A673 (cell line): ENCODE results near the gene TSPEAR. TPM values are rescaled to one million over a fixed set of nuclear protein-coding genes. Genes with fewer than 3 reads are reported as not detected.
"Not testable (repeated sequence)": the region's sequence is repeated elsewhere in the genome, so short reads cannot be mapped to it uniquely, and the experiment has no call there.

Source experiments
- BruUV-seq: library from RNA; stranded (reverse); fragments of 400-500 nt; replicated peaks from 2 replicates; lab custom pipeline; 2021; lab: Mats Ljungman, UMichigan
- CTCF ChIA-PET: fragments of 300-600 bp; sonication (Branson Sonifier 250); formaldehyde crosslinking; loops from one replicate; lab custom pipeline; 2022; ENCODE audit warnings: antibody characterized with exemption; lab: Charles Lee
- POLR2A ChIA-PET: fragments of 300-600 bp; sonication (Branson Sonifier 250); formaldehyde crosslinking; loops from one replicate; lab custom pipeline; 2022; ENCODE audit warnings: antibody characterized with exemption; ENCODE audit not compliant: low non-redundant PET; lab: Charles Lee
- DNase-seq: peaks from one replicate; pipeline ENCODE4 v3.0.0-alpha.2; 2015; ENCODE audit warnings: low spot score
- H3K27ac ChIP-seq: fragments of 200-600 bp; sonication (generic); 2 replicates; pipeline ENCODE4 v1.5.1; 2016; ENCODE audit warnings: mixed run types, low read depth, mild to moderate bottlenecking, mixed read lengths, antibody characterized with exemption, low read length; ENCODE audit not compliant: poor library complexity, severe bottlenecking
- H3K27me3 ChIP-seq: fragments of 200-600 bp; sonication (generic); replicated peaks from 2 replicates; pipeline ENCODE4 v1.6.1; 2017; ENCODE audit warnings: mixed run types, low read depth, mild to moderate bottlenecking, mixed read lengths, antibody characterized with exemption, low read length; ENCODE audit not compliant: insufficient read depth, poor library complexity
- H3K36me3 ChIP-seq: fragments of 200-600 bp; sonication (generic); 2 replicates; pipeline ENCODE4 v1.6.1; 2016; ENCODE audit warnings: mixed run types, mild to moderate bottlenecking, mixed read lengths, antibody characterized with exemption, low read length; ENCODE audit not compliant: insufficient read depth, poor library complexity, severe bottlenecking
- H3K4me1 ChIP-seq: fragments of 200-600 bp; sonication (generic); 2 replicates; pipeline ENCODE4 v1.6.1; 2017; ENCODE audit warnings: mixed run types, mild to moderate bottlenecking, mixed read lengths, antibody characterized with exemption, low read length; ENCODE audit not compliant: insufficient read depth, poor library complexity, severe bottlenecking
- H3K4me3 ChIP-seq: fragments of 200-600 bp; sonication (generic); 2 replicates; pipeline ENCODE4 v1.5.1; 2016; ENCODE audit warnings: low read depth, mixed run types, mild to moderate bottlenecking, mixed read lengths, low read length; ENCODE audit not compliant: poor library complexity, severe bottlenecking
- H3K9me3 ChIP-seq: fragments of 200-600 bp; sonication (generic); 2 replicates; pipeline ENCODE4 v1.6.1; 2016; ENCODE audit warnings: mixed run types, low read depth, mild to moderate bottlenecking, mixed read lengths, antibody characterized with exemption, low read length; ENCODE audit not compliant: poor library complexity, severe bottlenecking
- EZH2 ChIP-seq: fragments of 200-600 bp; sonication (generic); IDR thresholded peaks from 2 replicates; pipeline ENCODE4 v1.6.1; 2017; ENCODE audit warnings: borderline replicate concordance, low read depth, mild to moderate bottlenecking, mixed read lengths, antibody characterized with exemption, low read length; ENCODE audit not compliant: poor library complexity, severe bottlenecking
- intact Hi-C: fragments of 100-400 bp; cut with micrococcal nuclease; formaldehyde crosslinking; loops from one replicate; pipeline ENCODE4 v1.10.0; 2022; ENCODE audit not compliant: unreplicated experiment
- total RNA-seq: library from RNA; stranded (reverse); gene quantifications from 2 replicates; pipeline ENCODE4 v1.2.3, GENCODE V29; 2021
- TF ChIP-seq, protein P1 (sequence below): fragments of 300-800, 200-600 bp; sonication (generic); conservative IDR thresholded peaks from 2 replicates; pipeline ENCODE4 v1.5.1; 2017; ENCODE audit warnings: low read depth, mild to moderate bottlenecking, antibody characterized with exemption, low read length, moderate library complexity, mixed read lengths

TSPEAR gene
- total RNA-seq, 1 experiment from 2014 or later, result 8.3 TPM

DNA sequence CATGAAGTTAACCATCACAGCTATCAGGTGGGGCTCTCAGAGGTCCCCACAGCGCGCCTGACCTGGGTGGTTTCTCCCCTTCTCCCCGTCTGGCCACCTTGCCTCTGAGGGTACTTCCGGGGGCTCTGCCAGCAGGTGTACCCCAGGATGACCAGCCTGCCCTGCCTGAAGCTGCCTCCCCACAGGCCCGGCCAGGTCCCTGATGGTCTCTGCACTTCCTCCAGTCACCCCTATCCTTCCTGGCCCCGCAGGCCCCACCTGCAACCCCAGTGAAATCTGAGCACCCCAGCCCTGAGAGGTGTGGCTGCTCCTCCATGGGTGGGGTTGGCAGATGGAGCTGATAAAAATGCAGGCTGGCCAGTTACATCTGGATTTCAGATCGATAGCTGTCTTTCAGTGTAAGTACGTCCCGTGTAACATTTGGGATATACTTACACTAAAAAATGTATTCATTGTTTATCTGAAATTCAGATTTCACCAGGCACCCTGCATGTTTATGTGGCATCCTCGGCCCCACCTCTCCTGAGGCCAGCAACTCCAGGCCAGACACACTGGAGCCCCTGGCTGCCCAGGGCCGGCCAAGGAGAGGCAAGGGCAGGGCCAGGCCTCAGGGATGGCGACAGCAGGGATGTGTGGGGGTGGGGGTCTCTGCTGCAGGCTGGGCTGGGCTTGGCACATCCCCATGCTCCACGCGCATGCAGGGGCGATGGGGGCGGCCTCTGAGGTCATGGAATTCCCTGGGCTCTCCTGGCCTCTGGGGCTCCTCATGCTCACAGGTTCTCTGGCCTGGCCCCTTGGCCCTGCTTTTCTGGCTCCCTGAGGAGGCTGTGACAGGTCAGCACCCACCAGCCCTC is 230.9 kb downstream of the TSPEAR start:
- H3K9me3 ChIP-seq, result no peaks in the 10 kb centered on the region
- H3K27ac ChIP-seq, result no peak overlapping the region
- H3K36me3 ChIP-seq, result no peaks in the 10 kb centered on the region
- no peaks in the 10 kb centered on the region for H3K4me1 ChIP-seq
- DNase-seq, result no peak
- no peaks in the 10 kb centered on the region for H3K27me3 ChIP-seq
- intact Hi-C loops, result no loop called here
- BruUV-seq, result no TSS peak
- ChIA-PET CTCF (interaction anchor here (0.5 to 0.8 kb wide), 2 partner anchors 16 to 662 kb away, joined by 4 to 13 read pairs; no protein-coding TSS in a partner anchor), POLR2A (no interaction called here)
- no peak overlapping the region for H3K4me3 ChIP-seq
- TF ChIP-seq EZH2, result no peak

DNA sequence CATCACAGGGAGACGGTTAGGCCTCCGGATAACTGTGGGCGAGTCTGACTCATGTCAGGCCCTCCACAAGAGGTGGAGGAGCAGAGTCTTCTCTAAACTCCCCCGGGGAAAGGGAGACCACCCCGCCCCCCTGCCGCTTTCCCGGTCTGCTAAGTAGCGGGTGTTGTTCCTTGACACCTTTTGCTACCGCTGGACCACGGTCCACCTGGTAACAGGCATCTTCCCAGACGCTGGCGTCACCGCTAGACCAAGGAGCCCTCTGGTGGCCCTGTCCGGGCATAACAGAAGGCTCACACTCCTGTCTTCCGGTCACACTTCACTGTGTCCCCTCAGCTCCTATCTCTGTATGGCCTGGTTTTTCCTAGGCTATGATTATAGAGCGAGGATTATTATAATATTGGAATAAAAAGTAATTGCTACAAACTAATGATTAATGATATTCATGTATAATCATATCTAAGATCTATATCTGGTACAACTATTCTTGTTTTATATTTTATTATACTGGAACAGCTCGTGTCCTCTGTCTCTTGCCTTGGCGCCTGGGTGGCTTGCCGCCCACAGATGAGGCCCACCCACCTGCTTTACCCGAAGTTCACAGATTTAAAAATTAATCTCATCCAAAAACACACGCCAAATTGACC is 231.7 kb downstream of the TSPEAR start:
- intact Hi-C loops, DNase-seq, H3K36me3 ChIP-seq, H3K27me3 ChIP-seq, POLR2A ChIA-PET, H3K9me3 ChIP-seq, H3K4me1 ChIP-seq, H3K27ac ChIP-seq, BruUV-seq, H3K4me3 ChIP-seq: not testable (repeated sequence)
- TF ChIP-seq, protein P1, sequence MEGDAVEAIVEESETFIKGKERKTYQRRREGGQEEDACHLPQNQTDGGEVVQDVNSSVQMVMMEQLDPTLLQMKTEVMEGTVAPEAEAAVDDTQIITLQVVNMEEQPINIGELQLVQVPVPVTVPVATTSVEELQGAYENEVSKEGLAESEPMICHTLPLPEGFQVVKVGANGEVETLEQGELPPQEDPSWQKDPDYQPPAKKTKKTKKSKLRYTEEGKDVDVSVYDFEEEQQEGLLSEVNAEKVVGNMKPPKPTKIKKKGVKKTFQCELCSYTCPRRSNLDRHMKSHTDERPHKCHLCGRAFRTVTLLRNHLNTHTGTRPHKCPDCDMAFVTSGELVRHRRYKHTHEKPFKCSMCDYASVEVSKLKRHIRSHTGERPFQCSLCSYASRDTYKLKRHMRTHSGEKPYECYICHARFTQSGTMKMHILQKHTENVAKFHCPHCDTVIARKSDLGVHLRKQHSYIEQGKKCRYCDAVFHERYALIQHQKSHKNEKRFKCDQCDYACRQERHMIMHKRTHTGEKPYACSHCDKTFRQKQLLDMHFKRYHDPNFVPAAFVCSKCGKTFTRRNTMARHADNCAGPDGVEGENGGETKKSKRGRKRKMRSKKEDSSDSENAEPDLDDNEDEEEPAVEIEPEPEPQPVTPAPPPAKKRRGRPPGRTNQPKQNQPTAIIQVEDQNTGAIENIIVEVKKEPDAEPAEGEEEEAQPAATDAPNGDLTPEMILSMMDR, result peak; percentile 53
- CTCF ChIA-PET, result interaction anchor here (0.5 to 0.8 kb wide), 2 partner anchors 16 to 662 kb away, joined by 4 to 13 read pairs; no protein-coding TSS in a partner anchor

DNA sequence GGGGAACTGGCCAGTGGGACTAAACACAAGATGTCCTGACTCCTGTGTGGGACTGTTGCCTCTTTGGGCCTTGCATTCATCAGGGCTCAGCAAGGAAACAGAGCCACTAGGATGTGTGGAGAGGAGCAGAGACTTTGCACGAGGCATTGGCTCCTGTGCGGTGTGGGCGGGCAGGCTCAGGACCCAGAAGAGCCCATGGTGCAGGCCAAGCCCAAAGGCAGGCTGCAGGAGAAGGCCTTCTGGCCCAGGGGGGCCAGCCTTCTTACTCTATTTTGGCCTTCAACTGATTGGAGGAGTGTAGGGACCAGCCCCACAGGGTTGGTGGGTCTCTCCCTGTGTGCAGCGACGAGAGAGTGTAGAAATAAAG is 232.6 kb downstream of the TSPEAR start:
- H3K27ac ChIP-seq, result no peak overlapping the region
- no TSS peak for BruUV-seq
- ChIA-PET POLR2A (no interaction called here), CTCF (no interaction called here)
- H3K36me3 ChIP-seq, result no peaks in the 10 kb centered on the region
- no peak for DNase-seq
- TF ChIP-seq, protein P1, result no peak
- no peak for TF ChIP-seq EZH2
- no peaks in the 10 kb centered on the region for H3K9me3 ChIP-seq
- intact Hi-C loops, result no loop called here
- H3K4me3 ChIP-seq, result no peak overlapping the region
- no peaks in the 10 kb centered on the region for H3K27me3 ChIP-seq
- H3K4me1 ChIP-seq, result no peaks in the 10 kb centered on the region
